ENCODE results near the gene PTPN6.
A peak's percentile ranks its signal among the peaks of the same experiment; 100 is the strongest.

Gene PTPN6

GRCh38 chr12:6956021-6956727 lies 5.0 kb downstream of the PTPN6 start:
- DNase-seq (ENCODE audit: low read depth in 3 of 3): no peak

DNA sequence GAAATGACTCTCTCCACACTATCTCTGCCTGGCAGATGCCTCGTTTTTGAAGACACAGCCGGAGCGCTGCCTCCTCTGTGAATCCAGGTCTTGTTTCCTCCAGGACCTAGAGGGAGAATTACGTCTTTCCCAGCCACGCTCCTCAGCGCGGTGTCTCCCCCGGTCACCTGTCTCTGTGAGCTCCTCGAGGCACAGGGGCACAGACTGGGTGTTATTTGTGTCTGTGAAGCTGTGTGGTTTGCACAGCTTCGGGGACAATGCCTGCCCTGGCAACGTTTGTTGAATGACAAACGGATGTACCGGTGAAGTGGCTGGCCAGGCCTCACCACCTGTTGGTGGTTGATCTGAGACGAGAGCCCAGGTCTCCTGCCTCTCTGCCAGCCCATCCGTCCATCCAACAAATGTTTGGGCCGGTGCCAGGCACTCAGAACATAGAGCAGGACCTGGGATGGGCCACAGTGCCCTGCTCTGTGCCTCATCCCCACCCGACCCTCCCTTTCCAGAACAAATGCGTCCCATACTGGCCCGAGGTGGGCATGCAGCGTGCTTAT lies 6.1 kb downstream of the PTPN6 start:
- no peak for DNase-seq (ENCODE audit: low read depth in 3 of 3)

GRCh38 chr12:6957741-6958608 lies 6.8 kb downstream of the PTPN6 start:
- no peak for DNase-seq (ENCODE audit: low read depth in 3 of 3)

- DNase-seq (ENCODE audit: low read depth in 3 of 3): no peak
Observed at GRCh38 chr12:6958609-6959057, 7.5 kb downstream of the PTPN6 start.

- DNase-seq (ENCODE audit: low read depth in 3 of 3): peak in 1 of 3 experiments; percentile 60
Observed at GRCh38 chr12:6959058-6959804, 8.1 kb downstream of the PTPN6 start.

GRCh38 chr12:6959805-6960592 lies 8.8 kb downstream of the PTPN6 start:
- no peak for DNase-seq (ENCODE audit: low read depth in 3 of 3)

DNA sequence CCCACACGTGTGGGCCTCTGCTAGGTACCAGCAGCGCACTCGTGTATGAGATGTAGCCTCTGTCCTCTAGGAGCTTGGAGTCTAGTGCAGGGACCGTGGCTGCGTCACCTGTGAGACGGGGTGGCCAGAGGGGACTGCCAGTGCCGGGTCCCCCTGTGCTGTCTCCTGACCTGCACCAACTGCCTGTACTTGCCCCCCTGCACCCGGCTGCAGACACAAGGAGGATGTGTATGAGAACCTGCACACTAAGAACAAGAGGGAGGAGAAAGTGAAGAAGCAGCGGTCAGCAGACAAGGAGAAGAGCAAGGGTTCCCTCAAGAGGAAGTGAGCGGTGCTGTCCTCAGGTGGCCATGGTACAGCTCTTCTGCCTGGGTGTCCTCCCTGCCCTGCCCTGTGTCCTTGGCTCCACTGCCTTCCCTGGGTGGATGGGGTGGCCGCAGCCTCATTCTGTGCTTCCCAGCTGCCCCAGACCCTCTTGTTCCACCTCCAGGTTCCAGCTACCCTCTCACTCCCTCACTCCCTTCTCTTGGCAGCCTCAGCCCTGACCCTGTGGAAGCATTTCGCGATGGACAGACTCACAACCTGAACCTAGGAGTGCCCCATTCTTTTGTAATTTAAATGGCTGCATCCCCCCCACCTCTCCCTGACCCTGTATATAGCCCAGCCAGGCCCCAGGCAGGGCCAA lies 9.6 kb downstream of the PTPN6 start:
- DNase-seq (ENCODE audit: low read depth in 3 of 3): no peak

DNA sequence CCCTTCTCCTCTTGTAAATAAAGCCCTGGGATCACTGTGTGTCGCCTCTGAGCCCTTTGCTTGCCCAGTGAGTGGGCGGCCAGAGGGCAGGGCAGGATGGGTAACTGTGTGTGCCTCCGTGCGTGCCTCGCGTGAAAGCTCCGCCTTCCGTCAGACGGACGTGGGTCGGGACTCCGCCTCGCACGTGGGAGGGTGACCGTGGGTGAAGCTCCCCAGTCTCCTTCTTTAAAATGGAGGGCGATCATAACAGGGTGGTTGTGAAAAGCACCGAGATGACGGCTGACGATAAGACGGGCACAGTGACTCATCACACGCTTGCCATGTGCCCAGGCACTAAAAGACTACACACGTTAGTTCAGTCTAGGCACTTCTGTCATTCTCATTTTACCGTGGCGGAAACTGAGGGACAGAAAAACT lies 10.1 kb downstream of the PTPN6 start:
- peak; percentile 89 to 95 (median 89) for DNase-seq (ENCODE audit: low read depth in 3 of 3)

DNA sequence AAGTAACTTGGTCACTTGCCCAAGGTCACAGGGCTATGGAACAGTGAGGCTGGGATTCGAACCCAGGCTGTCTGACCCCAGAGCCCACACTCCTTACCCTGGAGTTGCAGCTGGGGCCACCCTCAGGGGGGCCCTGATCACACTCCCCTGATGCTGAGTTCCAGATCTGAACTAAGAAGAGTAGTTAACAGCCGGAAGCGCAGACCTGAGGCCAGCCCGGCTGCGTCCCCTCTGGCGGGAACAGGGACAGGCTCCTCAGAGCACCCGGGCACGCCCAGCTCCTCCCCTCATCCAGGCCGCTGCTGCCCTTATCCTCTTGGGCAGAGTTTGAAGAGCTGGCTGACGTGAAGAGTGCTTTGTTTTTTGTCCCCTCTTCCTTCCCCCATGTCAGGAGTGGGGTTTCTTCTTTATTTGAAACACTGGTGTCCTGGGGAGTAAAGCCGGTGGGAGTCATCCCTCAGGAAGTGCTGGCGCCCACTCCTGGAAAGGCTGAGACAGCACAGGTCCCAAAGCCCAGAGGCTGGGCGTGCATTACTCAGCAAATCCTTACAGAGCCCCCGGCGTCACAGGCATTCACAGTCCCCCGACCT lies 10.6 kb downstream of the PTPN6 start:
- peak in 1 of 3 experiments; percentile 68 for DNase-seq (ENCODE audit: low read depth in 3 of 3)

GRCh38 chr12:6962285-6963015 lies 11.3 kb downstream of the PTPN6 start:
- DNase-seq (ENCODE audit: low read depth in 3 of 3): no peak

DNA sequence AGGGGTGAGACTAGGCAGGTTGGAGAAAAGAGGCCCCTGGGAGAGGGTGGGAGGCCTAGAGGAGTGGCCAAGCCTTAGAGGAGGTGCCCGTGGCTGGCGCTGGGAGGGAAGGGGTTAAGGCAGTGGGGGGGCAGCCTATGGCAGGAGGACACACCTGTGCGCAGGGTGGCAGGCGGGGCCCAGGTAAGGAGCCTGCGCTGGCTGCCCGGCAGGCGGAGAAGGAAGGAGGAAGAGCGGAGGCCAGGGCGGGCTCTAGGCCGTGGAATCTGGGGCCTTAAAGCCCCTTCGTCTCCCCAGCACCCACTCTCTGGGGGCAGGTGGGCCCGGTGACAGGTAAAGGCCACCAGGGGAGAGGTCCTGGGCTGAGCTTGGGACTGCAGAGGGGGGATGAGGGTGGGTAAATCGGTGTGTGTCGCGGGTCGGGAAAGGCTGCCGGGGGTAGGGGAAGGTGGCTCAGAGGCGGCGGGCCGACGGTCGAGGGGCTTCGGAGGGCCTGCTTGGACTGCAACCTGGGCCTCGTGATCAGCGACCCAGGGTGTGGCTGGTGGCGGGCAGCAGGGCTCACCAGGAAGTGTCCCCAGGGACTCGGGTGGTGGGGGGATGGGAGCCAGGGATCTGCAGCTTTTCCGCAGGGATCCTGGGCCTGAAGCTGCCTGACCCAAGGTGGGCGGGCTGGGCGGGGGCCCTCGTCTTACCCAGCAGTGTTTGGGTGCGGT lies 12.0 kb downstream of the PTPN6 start:
- DNase-seq (ENCODE audit: low read depth in 3 of 3): no peak

DNA sequence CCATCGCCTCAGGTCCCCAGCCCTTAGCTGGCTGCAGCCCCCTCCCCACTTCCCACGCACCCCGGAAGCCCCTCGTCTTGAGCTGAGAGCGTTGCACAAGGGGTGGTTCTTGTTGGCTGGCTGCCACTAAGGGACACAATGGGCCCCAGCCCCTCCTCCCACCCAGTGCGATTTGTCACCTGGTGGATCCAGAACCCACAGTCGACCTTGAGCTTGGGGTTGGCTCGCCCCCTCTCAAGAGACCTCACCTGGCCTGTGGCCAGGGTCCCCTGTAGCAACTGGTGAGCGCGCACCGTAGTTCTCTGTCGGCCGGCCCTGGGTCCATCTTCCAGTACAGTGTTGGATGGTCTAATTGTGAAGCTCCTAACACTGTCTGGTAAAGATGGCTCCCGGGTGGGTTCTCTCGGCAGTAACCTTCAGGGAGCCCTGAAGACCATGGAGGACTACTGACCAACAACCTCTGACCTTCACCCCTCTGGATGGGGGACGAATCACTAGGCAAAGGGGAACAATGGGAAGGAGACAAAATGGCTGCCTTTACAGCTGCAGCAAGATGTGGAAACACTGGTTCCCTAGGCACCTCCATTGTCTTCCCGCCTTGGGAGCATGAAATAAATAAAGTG lies 12.7 kb downstream of the PTPN6 start:
- no peak for DNase-seq (ENCODE audit: low read depth in 3 of 3)

DNA sequence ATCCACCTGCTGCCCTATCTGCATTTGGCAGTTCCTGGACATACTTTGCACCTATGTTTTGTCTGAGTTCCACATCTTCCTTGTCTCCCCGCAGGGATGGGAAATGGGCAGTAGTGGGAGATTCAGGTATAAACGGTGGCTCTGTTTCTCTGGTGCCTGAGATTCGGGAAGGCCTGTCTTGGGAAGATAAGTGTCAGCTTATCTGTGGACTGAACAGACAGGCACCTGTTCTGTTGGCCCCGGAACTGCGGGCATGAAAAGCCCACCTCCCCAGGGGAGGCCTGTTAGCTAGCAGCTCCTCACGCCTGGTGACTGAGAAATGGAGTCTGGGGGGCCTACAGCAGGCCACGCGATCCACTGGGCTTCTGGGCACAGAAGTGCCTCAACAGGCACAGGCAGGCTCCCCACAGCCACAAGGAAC lies 13.5 kb downstream of the PTPN6 start:
- DNase-seq (ENCODE audit: low read depth in 3 of 3): no peak

GRCh38 chr12:6965026-6965661 lies 14.0 kb downstream of the PTPN6 start:
- DNase-seq (ENCODE audit: low read depth in 3 of 3): peak; percentile 81 to 83 (median 83)

DNA sequence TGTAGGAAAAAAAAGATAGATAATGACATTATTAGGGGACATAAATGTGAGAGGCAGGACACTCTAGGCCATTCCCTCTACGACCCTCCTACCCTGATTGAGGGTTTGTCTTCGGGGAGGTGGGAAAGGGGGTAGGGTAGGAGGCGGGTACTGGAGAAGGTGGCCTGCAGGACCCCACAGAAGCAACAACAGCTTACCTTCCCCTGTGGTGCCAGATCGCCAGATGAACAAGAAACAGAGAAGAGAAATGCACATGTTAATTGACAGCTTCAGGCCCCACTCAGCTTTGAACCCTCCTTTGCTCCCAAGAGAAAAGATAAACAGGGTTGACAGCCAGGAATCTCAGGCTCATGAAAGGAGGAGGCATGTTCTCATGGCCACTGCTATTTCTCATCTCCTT lies 14.6 kb downstream of the PTPN6 start:
- DNase-seq (ENCODE audit: low read depth in 3 of 3): no peak

DNA sequence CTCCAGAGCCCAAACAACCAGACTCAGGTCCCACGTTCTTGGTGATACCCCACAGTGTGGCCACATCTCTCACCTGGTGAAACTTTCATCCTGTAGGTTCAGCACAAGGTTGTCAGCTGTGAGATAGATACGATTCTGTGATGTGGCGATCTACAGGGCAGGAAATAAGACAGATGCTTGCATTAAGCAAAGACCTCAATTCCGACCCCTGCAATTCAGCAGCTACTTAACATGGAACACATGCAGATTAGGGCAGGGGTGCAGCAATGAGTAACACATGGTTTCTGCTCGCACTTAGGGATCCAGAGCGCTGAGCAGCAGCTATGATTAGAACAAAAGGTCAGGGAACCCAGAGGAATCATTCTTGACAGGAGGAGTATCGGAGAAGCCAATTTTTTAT lies 15.2 kb downstream of the PTPN6 start:
- DNase-seq (ENCODE audit: low read depth in 3 of 3): no peak

DNA sequence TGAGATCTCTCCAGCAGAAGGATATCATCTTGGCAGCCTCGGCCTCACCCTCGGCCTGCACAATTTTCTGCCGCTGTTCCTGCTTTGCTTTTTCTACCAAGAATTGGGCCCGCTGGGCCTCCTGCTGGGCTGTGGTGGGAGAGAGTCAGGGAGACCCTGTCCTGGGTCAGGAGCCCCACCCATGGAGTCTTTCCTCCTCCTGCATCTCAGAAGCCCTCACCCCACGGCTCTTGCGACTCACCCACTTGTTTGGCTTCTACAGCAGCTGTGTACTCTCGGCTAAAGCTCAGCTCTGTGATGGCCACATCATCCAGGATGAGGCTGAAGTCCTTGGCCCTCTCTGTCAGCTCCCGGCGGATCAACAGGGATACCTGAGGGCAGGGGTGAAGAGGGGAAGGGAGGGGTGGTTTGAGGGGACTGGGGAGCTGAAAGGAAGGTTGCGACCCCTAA lies 16.5 kb downstream of the PTPN6 start:
- no peak for DNase-seq (ENCODE audit: low read depth in 3 of 3)

- no peak for DNase-seq (ENCODE audit: low read depth in 3 of 3)
Observed at GRCh38 chr12:6968426-6968825, 17.3 kb downstream of the PTPN6 start.
